ENCODE measurements around the gene LRCOL1.

DNA sequence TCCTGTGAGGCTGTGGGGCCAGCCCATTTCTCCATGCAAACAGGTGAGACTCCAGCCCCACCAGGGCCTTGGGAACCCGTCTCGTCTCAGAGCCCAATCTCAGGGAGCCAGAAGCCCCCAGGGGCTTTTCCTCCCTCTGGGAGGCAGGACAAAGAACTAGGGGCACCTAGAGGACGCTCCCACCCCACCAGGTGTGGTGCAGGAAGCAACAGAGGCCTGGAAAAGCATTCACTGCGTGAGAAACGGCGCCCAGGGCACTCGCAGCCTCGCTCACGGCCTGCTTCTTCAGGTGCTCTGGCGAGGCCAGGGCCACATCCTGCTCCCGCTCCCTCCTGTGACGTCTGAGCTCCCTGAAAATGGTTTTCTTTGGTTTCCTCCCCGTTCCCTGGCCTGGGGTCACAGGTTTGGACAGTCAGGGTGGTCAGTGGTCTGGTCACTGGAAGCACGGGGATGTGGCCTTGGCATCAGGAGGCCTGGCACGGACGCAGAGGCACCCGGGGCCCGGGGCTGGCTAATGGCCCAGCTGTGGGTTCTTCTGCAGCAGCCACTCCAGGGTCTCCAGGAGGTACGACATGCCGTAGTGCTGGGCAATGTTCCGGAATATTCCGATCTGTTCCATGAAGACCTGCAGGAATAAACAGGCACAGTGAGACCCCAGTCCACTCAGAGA is 13.9 kb upstream of the LRCOL1 start:
- TF ChIP-seq, protein P1, sequence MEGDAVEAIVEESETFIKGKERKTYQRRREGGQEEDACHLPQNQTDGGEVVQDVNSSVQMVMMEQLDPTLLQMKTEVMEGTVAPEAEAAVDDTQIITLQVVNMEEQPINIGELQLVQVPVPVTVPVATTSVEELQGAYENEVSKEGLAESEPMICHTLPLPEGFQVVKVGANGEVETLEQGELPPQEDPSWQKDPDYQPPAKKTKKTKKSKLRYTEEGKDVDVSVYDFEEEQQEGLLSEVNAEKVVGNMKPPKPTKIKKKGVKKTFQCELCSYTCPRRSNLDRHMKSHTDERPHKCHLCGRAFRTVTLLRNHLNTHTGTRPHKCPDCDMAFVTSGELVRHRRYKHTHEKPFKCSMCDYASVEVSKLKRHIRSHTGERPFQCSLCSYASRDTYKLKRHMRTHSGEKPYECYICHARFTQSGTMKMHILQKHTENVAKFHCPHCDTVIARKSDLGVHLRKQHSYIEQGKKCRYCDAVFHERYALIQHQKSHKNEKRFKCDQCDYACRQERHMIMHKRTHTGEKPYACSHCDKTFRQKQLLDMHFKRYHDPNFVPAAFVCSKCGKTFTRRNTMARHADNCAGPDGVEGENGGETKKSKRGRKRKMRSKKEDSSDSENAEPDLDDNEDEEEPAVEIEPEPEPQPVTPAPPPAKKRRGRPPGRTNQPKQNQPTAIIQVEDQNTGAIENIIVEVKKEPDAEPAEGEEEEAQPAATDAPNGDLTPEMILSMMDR (IDR thresholded peaks at IDR 0.05; ENCODE audit: low read length), result no peak
- TF ChIP-seq EZH2phosphoT487 (IDR thresholded peaks at IDR 0.05; ENCODE audit: low read length) (no peak), EZH2 (optimal IDR thresholded peaks at IDR 0.05; ENCODE audit: low read depth, low read length) (no peak)
